GM18498 (cell line): ENCODE results near the gene PEG3.

Source experiments
- ATAC-seq: cut with Tn5 transposase; IDR thresholded peaks from one replicate; pipeline ENCODE4 v1.9.1; 2021; ENCODE audit warnings: mild to moderate bottlenecking, moderate library complexity; ENCODE audit not compliant: unreplicated experiment

PEG3 gene

GRCh38 chr19:56839652-56840450, 675 bp downstream of the PEG3 start:
- ATAC-seq: no peak

- ATAC-seq: no peak
These were observed 1.4 kb downstream of the PEG3 start for GRCh38 chr19:56838909-56839651.

- ATAC-seq: no peak
These were observed 2.3 kb downstream of the PEG3 start for GRCh38 chr19:56838024-56838908.

GRCh38 chr19:56837492-56838023, 3.0 kb downstream of the PEG3 start:
- no peak for ATAC-seq

- ATAC-seq: no peak
These were observed 3.5 kb downstream of the PEG3 start for GRCh38 chr19:56837004-56837403.

- no peak for ATAC-seq
These were observed 4.5 kb downstream of the PEG3 start for GRCh38 chr19:56836059-56836458.

- no peak for ATAC-seq
These were observed 5.1 kb downstream of the PEG3 start for GRCh38 chr19:56835401-56835800.

GRCh38 chr19:56834564-56835375, 5.8 kb downstream of the PEG3 start:
- no peak for ATAC-seq

GRCh38 chr19:56832352-56832928, 8.1 kb downstream of the PEG3 start:
- no peak for ATAC-seq

GRCh38 chr19:56831255-56831654, 9.3 kb downstream of the PEG3 start:
- no peak for ATAC-seq

GRCh38 chr19:56829596-56829995, 10.9 kb downstream of the PEG3 start:
- no peak for ATAC-seq

GRCh38 chr19:56827708-56828107, 12.8 kb downstream of the PEG3 start:
- no peak for ATAC-seq

GRCh38 chr19:56823956-56824355, 16.6 kb downstream of the PEG3 start:
- no peak for ATAC-seq

- no peak for ATAC-seq
These were observed 17.1 kb downstream of the PEG3 start for GRCh38 chr19:56823417-56823816.

GRCh38 chr19:56822755-56823154, 17.8 kb downstream of the PEG3 start:
- ATAC-seq: no peak

GRCh38 chr19:56821675-56822074, 18.9 kb downstream of the PEG3 start:
- ATAC-seq: no peak

GRCh38 chr19:56821209-56821608, 19.3 kb downstream of the PEG3 start:
- no peak for ATAC-seq

- ATAC-seq: no peak
These were observed 21.4 kb downstream of the PEG3 start for GRCh38 chr19:56819166-56819565.

GRCh38 chr19:56814656-56815055, 25.9 kb downstream of the PEG3 start:
- no peak for ATAC-seq

- ATAC-seq: no peak
These were observed 27.0 kb downstream of the PEG3 start for GRCh38 chr19:56813531-56813930.
